OCI-LY7 (cell line): ENCODE data around the gene RNASE2. TPM values are rescaled to one million over a fixed set of nuclear protein-coding genes. Genes with fewer than 3 reads are reported as not detected.
"Not testable (repeated sequence)": the region's sequence is repeated elsewhere in the genome, so short reads cannot be mapped to it uniquely, and the experiment has no call there.

Experiments
- BruUV-seq: library from RNA; stranded (reverse); fragments of 400-500 nt; replicated peaks from 2 replicates; lab custom pipeline; 2021; lab: Mats Ljungman, UMichigan
- CTCF ChIA-PET: fragments of 300-600 bp; sonication (Branson Sonifier 250); formaldehyde crosslinking; loops from one replicate; lab custom pipeline; 2022; ENCODE audit warnings: antibody characterized with exemption; ENCODE audit not compliant: unreplicated experiment; lab: Charles Lee
- POLR2A ChIA-PET: fragments of 300-600 bp; sonication (Branson Sonifier 250); formaldehyde crosslinking; loops from one replicate; lab custom pipeline; 2022; ENCODE audit warnings: antibody characterized with exemption; lab: Charles Lee
- DNase-seq: peaks from one replicate; pipeline ENCODE4 v3.0.0-alpha.2; 2015; ENCODE audit warnings: low spot score
- H2AFZ ChIP-seq: fragments of 200-600 bp; sonication (generic), shearing (Covaris generic); 2 replicates; pipeline ENCODE4 v1.6.1; 2014; ENCODE audit warnings: mild to moderate bottlenecking, antibody characterized with exemption, low read length, moderate library complexity
- H3K27ac ChIP-seq: fragments of 200-600 bp; sonication (generic); 2 replicates; pipeline ENCODE4 v1.5.1; 2014; ENCODE audit warnings: mixed run types, low read depth, mild to moderate bottlenecking, moderate library complexity, low read length, inconsistent platforms; ENCODE audit not compliant: poor library complexity, severe bottlenecking
- H3K36me3 ChIP-seq: fragments of 200-600 bp; sonication (generic); 2 replicates; pipeline ENCODE4 v1.6.1; 2014; ENCODE audit warnings: mild to moderate bottlenecking, antibody characterized with exemption, low read length, moderate library complexity, mixed read lengths; ENCODE audit not compliant: insufficient read depth
- H3K4me1 ChIP-seq: fragments of 200-600 bp; sonication (generic); 2 replicates; pipeline ENCODE4 v1.5.1; 2014; ENCODE audit warnings: mild to moderate bottlenecking, low read length; ENCODE audit not compliant: insufficient read depth, poor library complexity, severe bottlenecking
- H3K4me2 ChIP-seq: fragments of 200-600 bp; sonication (generic); 2 replicates; pipeline ENCODE4 v1.6.1; 2014; ENCODE audit warnings: mild to moderate bottlenecking, low read length
- H3K4me3 ChIP-seq: fragments of 200-600 bp; sonication (generic); 2 replicates; pipeline ENCODE4 v1.5.1; 2014; ENCODE audit warnings: mild to moderate bottlenecking, low read depth, low read length; ENCODE audit not compliant: poor library complexity, severe bottlenecking
- H3K79me2 ChIP-seq: fragments of 200-600 bp; sonication (generic); 2 replicates; pipeline ENCODE4 v1.6.1; 2016; ENCODE audit warnings: low read depth, mild to moderate bottlenecking, low read length, moderate library complexity, mixed read lengths; ENCODE audit not compliant: insufficient read depth
- H3K9me2 ChIP-seq: fragments of 200-600 bp; sonication (generic); 2 replicates; pipeline ENCODE4 v1.6.1; 2016; ENCODE audit warnings: mild to moderate bottlenecking, low read length, mixed read lengths; ENCODE audit not compliant: insufficient read depth
- H3K9me3 ChIP-seq: fragments of 200-600 bp; sonication (generic); 2 replicates; pipeline ENCODE4 v1.6.1; 2014; ENCODE audit warnings: mild to moderate bottlenecking, mixed run types, low read length, mixed read lengths
- H4K20me1 ChIP-seq: fragments of 200-600 bp; sonication (generic); 2 replicates; pipeline ENCODE4 v1.6.1; 2014; ENCODE audit warnings: mild to moderate bottlenecking, antibody characterized with exemption, low read length, moderate library complexity, mixed read lengths; ENCODE audit not compliant: insufficient read depth
- EZH2phosphoT487 ChIP-seq: fragments of 200-600 bp; sonication (generic); IDR thresholded peaks from 2 replicates; pipeline ENCODE4 v1.6.1; 2018; ENCODE audit warnings: low read depth, borderline replicate concordance, mild to moderate bottlenecking, mixed run types, antibody characterized with exemption, low read length, moderate library complexity, mixed read lengths
- intact Hi-C: fragments of 100-400 bp; cut with micrococcal nuclease; formaldehyde crosslinking; loops from one replicate; pipeline ENCODE4 v1.10.0; 2022; ENCODE audit not compliant: unreplicated experiment
- total RNA-seq, 2 experiments: library from RNA; depleted of rRNA in 1 of 2; stranded (reverse); fragments of >200 nt in 1 of 2; shearing (Covaris generic) in 1 of 2; gene quantifications; 2 replicates each; pipeline ENCODE4 v1.2.3, GENCODE V29; 2014 to 2022
- TF ChIP-seq, protein P1 (sequence below): fragments of 200-600 bp; sonication (generic); conservative IDR thresholded peaks from 2 replicates; pipeline ENCODE4 v1.5.1; 2014; ENCODE audit warnings: mild to moderate bottlenecking, antibody characterized with exemption, low read length, moderate library complexity, mixed read lengths

RNASE2 gene
- total RNA-seq, 2 experiments from 2014 or later = not detected

DNA sequence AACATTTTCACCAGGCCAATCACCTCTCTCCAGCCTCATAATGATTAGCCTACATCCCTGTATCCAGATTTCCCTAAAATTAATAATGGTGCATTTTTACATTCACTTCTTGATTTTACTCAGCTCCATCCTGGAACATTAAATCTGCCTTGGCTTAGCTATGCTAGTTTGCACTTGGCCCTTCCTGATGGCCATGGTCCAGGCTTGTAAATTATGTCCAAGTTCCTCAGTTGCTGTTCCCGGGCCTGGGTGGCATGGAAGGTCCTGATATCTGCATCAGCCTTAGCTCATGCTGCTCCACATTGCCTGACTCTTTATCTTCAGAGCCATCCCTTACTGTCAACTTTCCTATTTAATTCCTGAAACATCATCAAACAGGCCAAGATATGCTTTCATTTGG is 23.4 kb downstream of the RNASE2 start:
- H3K36me3 ChIP-seq = no peaks in the 10 kb centered on the region
- intact Hi-C loops = no loop called here
- no peaks in the 10 kb centered on the region for H3K9me3 ChIP-seq
- no peak overlapping the region for H3K4me3 ChIP-seq
- H2AFZ ChIP-seq = no peak overlapping the region
- no peaks in the 10 kb centered on the region for H4K20me1 ChIP-seq
- TF ChIP-seq, protein P1, sequence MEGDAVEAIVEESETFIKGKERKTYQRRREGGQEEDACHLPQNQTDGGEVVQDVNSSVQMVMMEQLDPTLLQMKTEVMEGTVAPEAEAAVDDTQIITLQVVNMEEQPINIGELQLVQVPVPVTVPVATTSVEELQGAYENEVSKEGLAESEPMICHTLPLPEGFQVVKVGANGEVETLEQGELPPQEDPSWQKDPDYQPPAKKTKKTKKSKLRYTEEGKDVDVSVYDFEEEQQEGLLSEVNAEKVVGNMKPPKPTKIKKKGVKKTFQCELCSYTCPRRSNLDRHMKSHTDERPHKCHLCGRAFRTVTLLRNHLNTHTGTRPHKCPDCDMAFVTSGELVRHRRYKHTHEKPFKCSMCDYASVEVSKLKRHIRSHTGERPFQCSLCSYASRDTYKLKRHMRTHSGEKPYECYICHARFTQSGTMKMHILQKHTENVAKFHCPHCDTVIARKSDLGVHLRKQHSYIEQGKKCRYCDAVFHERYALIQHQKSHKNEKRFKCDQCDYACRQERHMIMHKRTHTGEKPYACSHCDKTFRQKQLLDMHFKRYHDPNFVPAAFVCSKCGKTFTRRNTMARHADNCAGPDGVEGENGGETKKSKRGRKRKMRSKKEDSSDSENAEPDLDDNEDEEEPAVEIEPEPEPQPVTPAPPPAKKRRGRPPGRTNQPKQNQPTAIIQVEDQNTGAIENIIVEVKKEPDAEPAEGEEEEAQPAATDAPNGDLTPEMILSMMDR = no peak
- TF ChIP-seq EZH2phosphoT487 = no peak
- BruUV-seq = no TSS peak
- no peak overlapping the region for H3K4me2 ChIP-seq
- H3K79me2 ChIP-seq = no peaks in the 10 kb centered on the region
- DNase-seq = no peak
- POLR2A ChIA-PET = interaction anchor here (1.4 to 1.5 kb wide), 2 partner anchors 10 to 120 kb away, joined by 3 to 4 read pairs; no protein-coding TSS in a partner anchor
- H3K4me1 ChIP-seq = no peaks in the 10 kb centered on the region
- CTCF ChIA-PET = no interaction called here
- H3K9me2 ChIP-seq = no peaks in the 10 kb centered on the region
- no peak overlapping the region for H3K27ac ChIP-seq

DNA sequence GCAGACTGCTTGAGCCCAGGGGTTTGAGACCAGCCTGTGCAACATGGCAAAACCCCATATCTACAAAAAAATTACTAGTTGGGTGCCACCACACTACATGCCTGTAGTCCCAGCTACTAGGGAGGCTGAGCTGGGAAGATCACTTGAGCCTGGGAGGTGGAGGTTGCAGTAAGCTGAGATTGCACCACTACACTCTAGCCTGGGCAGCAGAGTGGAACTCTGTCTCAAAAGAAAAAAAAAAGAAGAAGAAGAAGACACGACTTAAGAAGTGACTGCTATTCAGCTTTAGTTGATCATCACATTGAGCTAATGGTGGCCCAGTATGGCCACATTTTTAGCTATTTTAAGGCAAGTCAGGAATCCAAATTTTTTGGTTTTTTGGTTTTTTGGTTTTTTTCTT is 25.6 kb downstream of the RNASE2 start:
- Histone ChIP-seq H4K20me1 (no peaks in the 10 kb centered on the region), H3K9me3 (no peaks in the 10 kb centered on the region), H3K4me2 (no peak overlapping the region), H3K4me3 (no peak overlapping the region), H3K9me2 (no peaks in the 10 kb centered on the region), H3K4me1 (peaks cover 2% of the 10 kb centered on the region), H2AFZ (no peak overlapping the region), H3K36me3 (no peaks in the 10 kb centered on the region), H3K79me2 (no peaks in the 10 kb centered on the region), H3K27ac (no peak overlapping the region)
- intact Hi-C loops = no loop called here
- no peak for DNase-seq
- no TSS peak for BruUV-seq
- POLR2A ChIA-PET = interaction anchor here (0.8 to 1.5 kb wide), 2 partner anchors 8 to 9 kb away, joined by 4 to 5 read pairs; no protein-coding TSS in a partner anchor
- TF ChIP-seq EZH2phosphoT487 = no peak
- TF ChIP-seq, protein P1 = no peak
- CTCF ChIA-PET = no interaction called here

DNA sequence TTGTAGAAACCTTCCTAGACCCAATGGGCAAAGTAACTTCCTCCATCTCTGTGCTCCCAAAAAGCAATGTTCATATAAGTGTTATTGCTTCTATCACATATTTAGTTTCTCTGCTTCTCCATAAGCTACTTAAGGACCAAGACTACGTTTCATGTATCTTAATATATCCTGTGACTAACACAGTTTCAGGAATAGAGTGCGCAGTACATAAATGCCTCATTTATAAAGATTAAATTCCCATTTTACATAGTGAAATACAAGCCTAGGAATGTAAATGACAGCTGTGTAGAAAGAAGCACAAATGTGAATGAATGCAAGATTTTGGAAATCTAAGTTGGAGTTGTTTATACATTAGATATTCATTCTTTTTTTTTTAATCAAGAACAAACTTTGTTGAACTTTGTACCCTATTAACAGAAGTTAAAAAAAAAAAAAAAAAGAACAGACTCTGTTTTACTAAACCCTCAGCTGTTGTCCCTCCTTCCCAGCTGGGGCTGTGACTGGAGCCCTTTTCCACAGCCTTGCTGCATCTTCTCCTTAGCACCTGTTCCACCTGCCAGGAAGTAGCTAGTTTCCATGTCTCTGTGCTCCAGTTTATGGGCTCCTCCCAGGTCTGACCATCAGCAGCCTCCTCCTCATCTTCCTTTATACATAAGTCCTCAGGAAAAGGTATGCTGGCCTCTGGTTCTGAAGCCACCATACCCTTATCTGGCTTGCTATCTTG is 27.5 kb downstream of the RNASE2 start:
- Histone ChIP-seq H2AFZ (no peak overlapping the region), H3K4me2 (no peak overlapping the region), H4K20me1 (no peaks in the 10 kb centered on the region), H3K9me3 (no peaks in the 10 kb centered on the region), H3K4me3 (no peak overlapping the region), H3K79me2 (no peaks in the 10 kb centered on the region), H3K4me1 (peaks cover 2% of the 10 kb centered on the region), H3K9me2 (no peaks in the 10 kb centered on the region), H3K27ac (no peak overlapping the region), H3K36me3 (no peaks in the 10 kb centered on the region)
- intact Hi-C loops = no loop called here
- no peak for TF ChIP-seq EZH2phosphoT487
- TF ChIP-seq, protein P1 = no peak
- CTCF ChIA-PET = interaction anchor here (0.8 to 2.1 kb wide), 2 partner anchors 11 to 18 kb away, joined by 4 to 8 read pairs; no protein-coding TSS in a partner anchor
- POLR2A ChIA-PET = interaction anchor here (0.6 kb wide), 2 partner anchors 8 to 14 kb away, joined by 3 to 4 read pairs; no protein-coding TSS in a partner anchor
- no peak for DNase-seq
- no TSS peak for BruUV-seq

DNA sequence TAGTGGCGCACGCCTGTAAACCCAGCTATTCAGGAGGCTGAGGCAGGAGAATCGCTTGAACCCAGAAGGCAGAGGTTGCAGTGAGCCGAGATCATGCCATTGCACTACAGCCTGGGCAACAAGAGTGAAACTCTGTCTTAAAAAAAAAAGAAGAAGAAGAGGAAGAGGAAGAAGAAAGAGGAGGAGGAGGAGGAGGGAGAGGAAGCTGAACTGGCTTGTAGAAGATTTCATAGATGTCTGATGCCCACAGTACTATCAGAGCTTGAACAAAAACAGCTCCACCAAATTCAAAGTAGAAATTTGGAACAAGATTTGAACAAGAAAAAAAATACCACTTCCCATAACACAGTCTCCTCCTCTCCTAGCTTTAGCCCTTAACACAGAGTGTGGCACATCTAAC is 30.4 kb downstream of the RNASE2 start:
- intact Hi-C loops = not testable (repeated sequence)

More for the DNA sequence above, 30.4 kb downstream of the RNASE2 start:
- H3K79me2 ChIP-seq, H3K27ac ChIP-seq, BruUV-seq, H3K36me3 ChIP-seq, POLR2A ChIA-PET, H2AFZ ChIP-seq, H4K20me1 ChIP-seq, H3K4me3 ChIP-seq, H3K9me3 ChIP-seq, DNase-seq, H3K9me2 ChIP-seq, H3K4me2 ChIP-seq: not testable (repeated sequence)
- H3K4me1 ChIP-seq = peaks cover 11% of the 10 kb centered on the region
- CTCF ChIA-PET = interaction anchor here (1.4 kb wide), 1 partner anchor 15 kb away, joined by 6 read pairs; no protein-coding TSS in a partner anchor
